Heart left ventricle (tissue), 16 donors: ENCODE results near the gene FOXE1. TPM values are rescaled to one million over a fixed set of nuclear protein-coding genes. Genes with fewer than 3 reads are reported as not detected.

Source experiments
- ATAC-seq, 4 donors: fragments of 200-7000 bp; cut with Tn5 transposase; one replicate each; pipeline ENCODE4 v1.9.1; 2020 to 2022; ENCODE audit warnings: moderate library complexity in 4 of 4, mild to moderate bottlenecking in 3 of 4, moderate number of reproducible peaks in 1 of 4
- DNase-seq, 5 donors: peaks; one replicate each; pipeline ENCODE4 v3.0.0-alpha.2; 2020
- H3K27ac ChIP-seq, 12 donors: fragments of 200-600 bp; sonication (generic) in 4 of 12; one replicate each; pipeline versions ENCODE4 v1.5.0 to v1.8.0; 2016 to 2022; ENCODE audit warnings: mild to moderate bottlenecking in 2 of 12
- H3K27me3 ChIP-seq, 9 donors: fragments of 200-600 bp; sonication (generic) in 2 of 9; one replicate each; pipeline versions ENCODE4 v1.5.1 to v1.8.0; 2016 to 2022; ENCODE audit warnings: mild to moderate bottlenecking in 3 of 9
- H3K36me3 ChIP-seq, 9 donors: fragments of 200-600 bp; sonication (generic) in 2 of 9; one replicate each; pipeline versions ENCODE4 v1.5.0 to v1.8.0; 2018 to 2022; ENCODE audit warnings: mild to moderate bottlenecking in 2 of 9
- H3K4me1 ChIP-seq, 12 donors: fragments of 200-600 bp; sonication (generic) in 4 of 12; one replicate each; pipeline versions ENCODE4 v1.5.0 to v1.8.0; 2016 to 2022; ENCODE audit warnings: mild to moderate bottlenecking in 3 of 12
- H3K4me3 ChIP-seq, 12 donors: fragments of 200-600 bp; sonication (generic) in 4 of 12; one replicate each; pipeline versions ENCODE4 v1.5.0 to v1.8.0; 2017 to 2022; ENCODE audit warnings: mild to moderate bottlenecking in 9 of 12, moderate library complexity in 4 of 12
- H3K9me3 ChIP-seq, 12 donors: fragments of 200-600 bp; sonication (generic) in 4 of 12; one replicate each; pipeline versions ENCODE4 v1.5.0 to v1.8.0; 2016 to 2022; ENCODE audit warnings: mild to moderate bottlenecking in 1 of 12
- POLR2A ChIP-seq, 2 donors: fragments of 450-650 bp; IDR thresholded peaks; one replicate each; pipeline ENCODE4 v1.6.1; 2017; ENCODE audit warnings: antibody characterized with exemption in 2 of 2, mild to moderate bottlenecking in 2 of 2, moderate library complexity in 2 of 2
- WGBS, 4 donors: extraction: QIAGEN DNeasy Blood & Tissue Kit in 2 of 4; methylation state at CpG; one replicate each; pipeline versions ENCODE4 v1.1.5 to v1.1.7; 2013 to 2018; 5-methylcytosine and 5-hydroxymethylcytosine counted together
- intact Hi-C, 10 donors: fragments of 100-400 bp; cut with DNase I; formaldehyde crosslinking; loops; one replicate each; pipeline versions ENCODE4 v1.11.1 to v1.14.2; 2022
- polyA plus RNA-seq, 2 donors: library from polyadenylated mRNA; stranded (reverse); fragments of 200-250 nt; gene quantifications; one replicate each; pipeline ENCODE4 v1.2.3, GENCODE V29; 2013
- total RNA-seq, 9 donors: library from RNA; depleted of rRNA in 2 of 9; stranded (reverse); fragments of >200 nt in 2 of 9; fragmentation: NEBNext Ultra II Directional in 3 of 9; extraction: Animal tissue kit (Norgen Biotek cat#: 25700) in 3 of 9; gene quantifications; one replicate each; pipeline versions ENCODE4 v1.1.0 to v1.2.4, GENCODE V29; 2016 to 2023
- TF ChIP-seq, protein P1 (sequence below), 12 donors: fragments of 200-600 bp; sonication (generic) in 4 of 12; IDR thresholded peaks; one replicate each; pipeline versions ENCODE4 v1.5.0 to v1.8.0; 2018 to 2022; ENCODE audit warnings: antibody characterized with exemption in 12 of 12, mild to moderate bottlenecking in 5 of 12
- donor health status: ischemic (EF 13 %, LVEDD 7.1; RV severe dilation, severe dysfunction).
- donor health status: healthy with polysubstance abuse.
- donor health status: DM: no; HTN: yes; CAD: no.
- donor health status: DM: no; HTN: no; CAD: no.
- donor health status: ischemic (EF 25% LVEDD 6.9; RV normal size, moderate dysfunction).
- donor health status: ischemic (EF 25% LVEDD 5.7; RV mildly dilated, moderate dysfunction).
- donor health status: healthy.
- donor health status: DM: yes; HTN: yes; CAD: no.
- donor health status: ischemic (EF 35%, LVEDD 5.7; RV mildly dilated, moderate dysfunction).
- donor health status: nonischemic (EF 11% LVEDD 7.7; RV severe dilation, severe dysfunction).
- donor health status: DM: yes; HTN: yes; CAD: no.
- donor health status: PGD.
- donor health status: ischemic (EF 29% LVEDD 5.4; RV normal size, mild dysfunction).
- donor health status: nonischemic (EF 23%, LVEDD 6.1; RV moderate dilation, normal function).

FOXE1 gene
- total and polyA plus RNA-seq, 11 donors, result not detected

DNA sequence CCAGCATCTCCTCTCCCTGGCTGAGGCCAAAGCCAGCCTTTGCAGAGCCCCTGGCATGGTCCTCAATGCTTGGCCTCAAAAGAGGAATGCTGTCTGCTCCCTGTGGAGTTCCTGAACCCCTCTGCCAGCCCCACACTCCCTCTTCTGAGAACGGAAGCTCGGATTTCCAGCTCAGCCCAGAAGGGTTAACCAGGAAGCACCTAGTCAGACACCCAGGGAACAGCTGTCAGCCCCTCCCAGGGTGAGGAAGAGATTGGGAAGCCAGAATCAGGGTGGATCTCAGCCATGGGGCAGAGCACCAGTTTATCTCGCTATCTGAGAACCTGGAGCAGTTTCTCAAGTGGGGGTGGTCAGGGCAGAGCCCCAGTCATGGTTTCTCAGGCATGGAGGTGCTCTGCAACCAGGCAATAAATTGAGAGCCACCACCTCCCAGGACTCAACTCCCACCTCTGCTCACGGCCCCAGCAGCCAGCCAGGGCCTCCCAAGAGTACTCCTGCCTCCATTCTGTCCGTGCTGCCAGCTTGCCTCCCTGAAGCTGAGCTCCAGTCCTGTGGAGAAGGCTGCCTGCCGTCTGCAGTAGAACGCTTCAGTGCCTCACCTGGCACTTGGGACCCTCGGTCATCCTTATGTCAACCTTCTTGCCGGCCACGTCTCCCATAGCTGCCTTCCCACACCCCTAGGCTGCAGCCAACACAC, 7.6 kb downstream of the FOXE1 start:
- intact Hi-C loops, result no loop called here
- Histone ChIP-seq H3K4me1 (peaks cover 0 to 11% (median 0%) of the 10 kb centered on the region in 12 donors), H3K27me3 (peaks cover 25 to 83% (median 58%) of the 10 kb centered on the region in 9 donors), H3K4me3 (no peak overlapping the region), H3K9me3 (peaks cover 0 to 9% (median under 1%) of the 10 kb centered on the region in 12 donors), H3K27ac (no peak overlapping the region), H3K36me3 (no peaks in the 10 kb centered on the region)
- ATAC-seq, result no peak
- no peak for TF ChIP-seq POLR2A (IDR thresholded peaks at IDR 0.05)
- TF ChIP-seq, protein P1, sequence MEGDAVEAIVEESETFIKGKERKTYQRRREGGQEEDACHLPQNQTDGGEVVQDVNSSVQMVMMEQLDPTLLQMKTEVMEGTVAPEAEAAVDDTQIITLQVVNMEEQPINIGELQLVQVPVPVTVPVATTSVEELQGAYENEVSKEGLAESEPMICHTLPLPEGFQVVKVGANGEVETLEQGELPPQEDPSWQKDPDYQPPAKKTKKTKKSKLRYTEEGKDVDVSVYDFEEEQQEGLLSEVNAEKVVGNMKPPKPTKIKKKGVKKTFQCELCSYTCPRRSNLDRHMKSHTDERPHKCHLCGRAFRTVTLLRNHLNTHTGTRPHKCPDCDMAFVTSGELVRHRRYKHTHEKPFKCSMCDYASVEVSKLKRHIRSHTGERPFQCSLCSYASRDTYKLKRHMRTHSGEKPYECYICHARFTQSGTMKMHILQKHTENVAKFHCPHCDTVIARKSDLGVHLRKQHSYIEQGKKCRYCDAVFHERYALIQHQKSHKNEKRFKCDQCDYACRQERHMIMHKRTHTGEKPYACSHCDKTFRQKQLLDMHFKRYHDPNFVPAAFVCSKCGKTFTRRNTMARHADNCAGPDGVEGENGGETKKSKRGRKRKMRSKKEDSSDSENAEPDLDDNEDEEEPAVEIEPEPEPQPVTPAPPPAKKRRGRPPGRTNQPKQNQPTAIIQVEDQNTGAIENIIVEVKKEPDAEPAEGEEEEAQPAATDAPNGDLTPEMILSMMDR (IDR thresholded peaks at IDR 0.05), result no peak
- DNase-seq, result no peak
- 31 to 34% (median 33%) methylated on average over 7 to 10 of the region's 10 CpGs for WGBS, 4 donors

DNA sequence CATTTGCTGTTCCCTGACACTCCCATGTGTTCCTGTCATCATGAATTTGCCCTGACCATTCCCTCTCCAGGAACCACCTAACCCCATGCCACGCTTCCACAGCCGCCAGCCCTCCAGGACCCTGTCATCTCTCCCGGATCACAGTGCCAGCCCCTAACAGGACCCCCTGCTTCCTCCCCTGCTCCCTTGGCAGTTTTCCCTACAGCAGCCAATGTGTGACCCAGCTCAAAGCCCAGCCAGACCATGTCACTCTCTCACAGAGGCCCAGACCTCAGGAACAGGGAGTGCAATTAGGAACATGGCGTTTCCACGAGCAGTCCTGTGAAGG, 8.1 kb downstream of the FOXE1 start:
- DNase-seq, result no peak

DNA sequence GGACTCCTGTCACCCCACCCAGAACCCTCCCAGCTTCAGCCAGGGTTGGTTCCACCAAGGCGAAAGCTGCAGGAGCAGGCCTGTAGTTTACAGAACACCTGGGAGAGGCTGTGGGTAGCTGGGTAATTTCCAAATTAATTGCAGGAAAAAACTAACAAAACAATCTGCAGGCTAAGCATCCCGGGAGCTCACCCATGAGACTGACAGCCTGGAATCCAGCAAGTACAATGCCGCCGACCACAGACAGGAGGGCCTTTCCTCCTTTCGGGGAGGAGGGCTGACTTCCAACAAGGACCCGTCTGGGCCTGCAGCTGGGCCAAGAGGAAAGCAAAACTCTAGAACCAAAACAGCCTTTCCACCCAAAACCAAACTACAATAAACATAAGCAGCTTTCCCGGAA, 10.3 kb downstream of the FOXE1 start:
- intact Hi-C loops, result no loop called here
- no peaks in the 10 kb centered on the region for H3K36me3 ChIP-seq
- 57 to 72% (median 62%) methylated on average over 7 of the region's 7 CpGs for WGBS, 4 donors
- no peak for DNase-seq
- H3K27ac ChIP-seq, result no peak overlapping the region
- H3K4me1 ChIP-seq, result peaks cover 0 to 1% (median 0%) of the 10 kb centered on the region in 12 donors
- no peak overlapping the region for H3K4me3 ChIP-seq
- TF ChIP-seq POLR2A (IDR thresholded peaks at IDR 0.05), result no peak
- TF ChIP-seq, protein P1 (IDR thresholded peaks at IDR 0.05), result no peak
- H3K27me3 ChIP-seq, result peaks cover 6 to 60% (median 33%) of the 10 kb centered on the region in 9 donors
- H3K9me3 ChIP-seq, result peaks cover 0 to 22% (median 8%) of the 10 kb centered on the region in 12 donors
- ATAC-seq, result no peak

More for the DNA sequence above, 8.1 kb downstream of the FOXE1 start:
- Histone ChIP-seq H3K4me3 (no peak overlapping the region), H3K36me3 (no peaks in the 10 kb centered on the region), H3K4me1 (peaks cover 0 to 11% (median 0%) of the 10 kb centered on the region in 12 donors), H3K27ac (no peak overlapping the region), H3K9me3 (peaks cover 0 to 14% (median 3%) of the 10 kb centered on the region in 12 donors), H3K27me3 (peaks cover 23 to 82% (median 53%) of the 10 kb centered on the region in 9 donors)
- intact Hi-C loops, result no loop called here
- TF ChIP-seq POLR2A (IDR thresholded peaks at IDR 0.05), result no peak
- TF ChIP-seq, protein P1 (IDR thresholded peaks at IDR 0.05), result no peak
- 58 to 71% (median 70%) methylated on average over 5 of the region's 5 CpGs for WGBS, 4 donors
- ATAC-seq, result no peak

DNA sequence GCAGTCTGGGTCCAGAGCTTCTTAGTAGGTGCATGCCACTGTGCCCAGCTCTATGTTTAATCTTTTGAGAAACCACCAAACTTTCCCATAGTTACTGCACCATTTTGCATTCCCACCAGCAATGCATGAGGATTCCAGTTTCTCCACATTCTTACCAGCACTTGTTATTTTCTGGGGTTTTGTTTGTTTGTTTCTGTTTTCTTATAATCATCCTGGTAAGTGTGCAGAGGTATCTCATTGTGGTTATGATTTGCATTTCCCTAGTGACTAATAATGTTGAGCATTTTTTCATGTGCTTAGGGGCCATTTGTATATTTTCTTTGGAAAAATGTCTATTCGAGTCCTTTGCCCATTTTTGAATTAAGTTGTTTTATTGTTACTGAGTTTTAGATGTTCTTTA, 11.4 kb downstream of the FOXE1 start:
- peaks cover 0 to 22% (median 8%) of the 10 kb centered on the region in 12 donors for H3K9me3 ChIP-seq
- intact Hi-C loops, result no loop called here
- H3K27me3 ChIP-seq, result peaks cover 0 to 57% (median 22%) of the 10 kb centered on the region in 9 donors
- ATAC-seq (no peak), DNase-seq (no peak)
- WGBS, 4 donors, result 57 to 75% (median 68%) methylated on average over 1 of the region's 1 CpG
- no peaks in the 10 kb centered on the region for H3K4me1 ChIP-seq
- no peak overlapping the region for H3K4me3 ChIP-seq
- no peak overlapping the region for H3K27ac ChIP-seq
- no peak for TF ChIP-seq POLR2A (IDR thresholded peaks at IDR 0.05)
- TF ChIP-seq, protein P1 (IDR thresholded peaks at IDR 0.05), result no peak
- no peaks in the 10 kb centered on the region for H3K36me3 ChIP-seq
